H9 (cell line): ENCODE results near the gene ATP5MC3. TPM values are rescaled to one million over a fixed set of nuclear protein-coding genes. Genes with fewer than 3 reads are reported as not detected.

Experiments used
- DNase-seq: peaks from one replicate; pipeline ENCODE4 v3.0.0-alpha.2; 2017
- H2AFZ ChIP-seq: one replicate; pipeline ENCODE4 v1.6.1; 2013; ENCODE audit warnings: mild to moderate bottlenecking, low read length, control low read depth, moderate library complexity
- H2AK5ac ChIP-seq: 2 replicates; pipeline ENCODE4 v1.6.1; 2013; ENCODE audit warnings: low read length, control low read depth, mixed read lengths; ENCODE audit not compliant: insufficient read length
- H2BK120ac ChIP-seq: one replicate; pipeline ENCODE4 v1.6.1; 2013; ENCODE audit warnings: low read depth, mild to moderate bottlenecking, low read length, control low read depth, inconsistent platforms; ENCODE audit not compliant: poor library complexity, severe bottlenecking
- H2BK12ac ChIP-seq: 2 replicates; pipeline ENCODE4 v1.6.1; 2013; ENCODE audit warnings: low read length, control low read depth, mixed read lengths, low read depth; ENCODE audit not compliant: insufficient read length
- H2BK15ac ChIP-seq: 2 replicates; pipeline ENCODE4 v1.6.1; 2013; ENCODE audit warnings: low read depth, low read length, control low read depth
- H2BK20ac ChIP-seq: one replicate; pipeline ENCODE4 v1.6.1; 2013; ENCODE audit warnings: low read depth, mild to moderate bottlenecking, low read length, control low read depth, inconsistent platforms; ENCODE audit not compliant: poor library complexity, severe bottlenecking
- H2BK5ac ChIP-seq: 2 replicates; pipeline ENCODE4 v1.6.1; 2013; ENCODE audit warnings: low read length, control low read depth, mixed read lengths; ENCODE audit not compliant: insufficient read length
- H3K14ac ChIP-seq: 2 replicates; pipeline ENCODE4 v1.6.1; 2013; ENCODE audit warnings: low read length, control low read depth; ENCODE audit not compliant: insufficient read depth
- H3K18ac ChIP-seq: 2 replicates; pipeline ENCODE4 v1.6.1; 2013; ENCODE audit warnings: low read depth, mild to moderate bottlenecking, mixed read lengths, low read length, control low read depth; ENCODE audit not compliant: insufficient read length
- H3K23ac ChIP-seq: 2 replicates; pipeline ENCODE4 v1.6.1; 2013; ENCODE audit warnings: low read length, control low read depth, mixed read lengths, low read depth; ENCODE audit not compliant: insufficient read length
- H3K23me2 ChIP-seq: 2 replicates; pipeline ENCODE4 v1.6.1; 2013; ENCODE audit warnings: low read depth, mild to moderate bottlenecking, mixed read lengths, low read length, control low read depth; ENCODE audit not compliant: insufficient read length, poor library complexity, severe bottlenecking
- H3K27ac ChIP-seq: 2 replicates; pipeline ENCODE4 v1.5.1; 2013; ENCODE audit warnings: low read length, control low read depth, mixed read lengths, low read depth; ENCODE audit not compliant: insufficient read length
- H3K27me3 ChIP-seq: 2 replicates; pipeline ENCODE4 v1.6.1; 2013; ENCODE audit warnings: low read length, control low read depth, inconsistent platforms; ENCODE audit not compliant: insufficient read depth
- H3K4ac ChIP-seq: 2 replicates; pipeline ENCODE4 v1.6.1; 2013; ENCODE audit warnings: low read depth, mild to moderate bottlenecking, control low read depth, inconsistent platforms, low read length, moderate library complexity
- H3K4me1 ChIP-seq: 2 replicates; pipeline ENCODE4 v1.6.1; 2013; ENCODE audit warnings: low read length, control low read depth, inconsistent platforms; ENCODE audit not compliant: insufficient read depth
- H3K4me2 ChIP-seq: 2 replicates; pipeline ENCODE4 v1.6.1; 2013; ENCODE audit warnings: low read length, control low read depth, mixed read lengths; ENCODE audit not compliant: insufficient read length, insufficient read depth
- H3K56ac ChIP-seq: 2 replicates; pipeline ENCODE4 v1.6.1; 2013; ENCODE audit warnings: low read depth, mild to moderate bottlenecking, mixed read lengths, low read length, control low read depth; ENCODE audit not compliant: insufficient read length
- H3K79me1 ChIP-seq: 2 replicates; pipeline ENCODE4 v1.6.1; 2013; ENCODE audit warnings: low read depth, mild to moderate bottlenecking, moderate library complexity, low read length, control low read depth, inconsistent platforms; ENCODE audit not compliant: insufficient read depth, poor library complexity, severe bottlenecking
- H3K79me2 ChIP-seq: 2 replicates; pipeline ENCODE4 v1.6.1; 2013; ENCODE audit warnings: low read length, control low read depth, inconsistent platforms; ENCODE audit not compliant: insufficient read depth
- H3K9ac ChIP-seq: 2 replicates; pipeline ENCODE4 v1.6.1; 2013; ENCODE audit warnings: low read length, control low read depth, mixed read lengths; ENCODE audit not compliant: insufficient read length; ENCODE audit errors: extremely low read depth
- H3K9me3 ChIP-seq: one replicate; pipeline ENCODE4 v1.6.1; 2013; ENCODE audit warnings: low read depth, low read length, inconsistent platforms; ENCODE audit not compliant: control insufficient read depth
- H3T11ph ChIP-seq: one replicate; pipeline ENCODE4 v1.6.1; 2013; ENCODE audit warnings: mild to moderate bottlenecking, low read length, control low read depth, inconsistent platforms
- H4K20me1 ChIP-seq: one replicate; pipeline ENCODE4 v1.6.1; 2013; ENCODE audit not compliant: control insufficient read depth, insufficient read length, insufficient read depth
- H4K5ac ChIP-seq: 2 replicates; pipeline ENCODE4 v1.6.1; 2013; ENCODE audit warnings: low read depth, mild to moderate bottlenecking, mixed read lengths, low read length, control low read depth; ENCODE audit not compliant: insufficient read length
- H4K8ac ChIP-seq: replicated peaks from 2 replicates; pipeline ENCODE4 v1.6.1; 2013; ENCODE audit warnings: low read length, control low read depth, mixed read lengths, low read depth; ENCODE audit not compliant: insufficient read length
- H4K91ac ChIP-seq: 2 replicates; pipeline ENCODE4 v1.6.1; 2013; ENCODE audit warnings: low read depth, mild to moderate bottlenecking, moderate library complexity, mixed read lengths, low read length, control low read depth; ENCODE audit not compliant: insufficient read length
- H3K27ac Mint-ChIP-seq, 3 experiments: 2 replicates in 2 of 3; 3 replicates in 1 of 3; pipeline ENCODE4 v1.8.0; 2020 to 2021; ENCODE audit warnings: mixed read lengths in 3 of 3, mild to moderate bottlenecking in 1 of 3, moderate library complexity in 1 of 3
- H3K27me3 Mint-ChIP-seq: 2 replicates; pipeline ENCODE4 v1.8.0; 2021; ENCODE audit warnings: low read depth, mild to moderate bottlenecking, moderate library complexity, mixed read lengths
- H3K36me3 Mint-ChIP-seq, 3 experiments: 2 replicates in 2 of 3; 3 replicates in 1 of 3; pipeline ENCODE4 v1.8.0; 2020 to 2021; ENCODE audit warnings: low read depth in 3 of 3, mixed read lengths in 3 of 3; ENCODE audit not compliant: insufficient read depth in 1 of 3
- H3K4me1 Mint-ChIP-seq, 2 experiments: 2 replicates each; pipeline ENCODE4 v1.8.0; 2020; ENCODE audit warnings: mixed read lengths in 2 of 2
- H3K4me3 Mint-ChIP-seq, 2 experiments: 2 replicates in 1 of 2; 3 replicates in 1 of 2; pipeline ENCODE4 v1.8.0; 2020 to 2021; ENCODE audit warnings: mild to moderate bottlenecking in 2 of 2, mixed read lengths in 2 of 2, moderate library complexity in 1 of 2
- H3K9me3 Mint-ChIP-seq, 2 experiments: 2 replicates in 1 of 2; 3 replicates in 1 of 2; pipeline ENCODE4 v1.8.0; 2020; ENCODE audit warnings: mild to moderate bottlenecking in 2 of 2, mixed read lengths in 2 of 2, moderate library complexity in 1 of 2
- WGBS: extraction: QIAGEN DNeasy Blood & Tissue Kit; methylation state at CpG from one replicate; pipeline ENCODE4 v1.1.7; 2013; ENCODE audit warnings: missing lambda C conversion rate, low lambda C conversion rate, mixed read lengths; ENCODE audit not compliant: insufficient read length; ENCODE audit errors: extremely low coverage; 5-methylcytosine and 5-hydroxymethylcytosine counted together
- total RNA-seq: library from RNA; stranded (reverse); gene quantifications from 2 replicates; pipeline ENCODE4 v1.2.1, GENCODE V29; 2021
- TF ChIP-seq, protein P1 (sequence below): fragments of 200-600 bp; sonication (generic); conservative IDR thresholded peaks from 3 replicates; pipeline ENCODE4 v1.8.0; 2021; ENCODE audit warnings: antibody characterized with exemption, mild to moderate bottlenecking

ATP5MC3 gene
- total RNA-seq, 1 experiment from 2014 or later: 326 TPM

DNA sequence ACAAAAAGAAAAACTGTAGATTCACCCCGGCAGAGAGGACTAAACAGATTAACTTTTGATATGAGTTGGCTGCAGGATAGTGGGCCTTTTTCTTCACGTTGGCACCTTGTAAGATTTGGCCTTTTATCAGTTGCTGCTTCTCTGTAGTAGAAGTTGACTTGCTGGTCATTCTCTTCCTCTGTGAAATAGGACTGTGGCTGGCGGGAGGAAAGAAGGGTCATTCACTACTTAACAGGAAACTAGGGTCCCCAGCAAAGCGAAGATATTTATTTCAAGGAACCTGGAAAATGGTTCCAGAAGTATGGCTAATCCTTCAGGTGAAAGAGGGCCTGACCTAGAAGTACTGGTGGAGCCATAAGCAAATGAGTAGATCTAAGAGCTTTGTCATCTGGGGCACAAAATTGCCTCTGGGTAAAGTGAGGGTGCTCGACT lies 383 bp upstream of the ATP5MC3 start:
- Histone ChIP-seq H4K5ac (peak overlapping the region; percentile 50), H2BK5ac (no peak overlapping the region), H3K14ac (no peak overlapping the region; the same call in 1 of the 2 replicates), H2AFZ (peak overlapping the region; percentile 97), H3K9ac (peak overlapping the region; percentile 51), H3K79me1 (no peaks in the 10 kb centered on the region), H3K79me2 (peaks cover 7% of the 10 kb centered on the region; the same call in 1 of the 2 replicates), H3K56ac (no peak overlapping the region), H3K9me3 (no peaks in the 10 kb centered on the region), H3K18ac (peak overlapping the region; percentile 85), H2BK15ac (no peak overlapping the region), H2BK12ac (peak overlapping the region; percentile 36), H4K20me1 (no peaks in the 10 kb centered on the region), H3K4me1 (no peaks in the 10 kb centered on the region), H4K91ac (no peak overlapping the region), H3T11ph (peak overlapping the region; percentile 79), H2AK5ac (no peak overlapping the region), H4K8ac (peak overlapping the region; percentile 78), H3K23ac (no peak overlapping the region), H3K4me2 (peak overlapping the region; percentile 88), H3K23me2 (no peaks in the 10 kb centered on the region), H2BK20ac (no peak overlapping the region), H3K4ac (no peak overlapping the region), H2BK120ac (peak overlapping the region; percentile 73), H3K27me3 (no peaks in the 10 kb centered on the region), H3K27ac (no peak overlapping the region)
- Mint-ChIP-seq H3K4me1 (peaks cover 13 to 14% of the 10 kb centered on the region in 2 experiments), H3K27me3 (no peaks in the 10 kb centered on the region), H3K36me3 (peaks cover 22 to 35% (median 32%) of the 10 kb centered on the region in 3 experiments), H3K4me3 (peak overlapping the region; percentile 91 to 96), H3K9me3 (no peaks in the 10 kb centered on the region), H3K27ac (peak overlapping the region; percentile 42 to 91 (median 82); a peak in 6 of 7 replicates)
- TF ChIP-seq, protein P1, sequence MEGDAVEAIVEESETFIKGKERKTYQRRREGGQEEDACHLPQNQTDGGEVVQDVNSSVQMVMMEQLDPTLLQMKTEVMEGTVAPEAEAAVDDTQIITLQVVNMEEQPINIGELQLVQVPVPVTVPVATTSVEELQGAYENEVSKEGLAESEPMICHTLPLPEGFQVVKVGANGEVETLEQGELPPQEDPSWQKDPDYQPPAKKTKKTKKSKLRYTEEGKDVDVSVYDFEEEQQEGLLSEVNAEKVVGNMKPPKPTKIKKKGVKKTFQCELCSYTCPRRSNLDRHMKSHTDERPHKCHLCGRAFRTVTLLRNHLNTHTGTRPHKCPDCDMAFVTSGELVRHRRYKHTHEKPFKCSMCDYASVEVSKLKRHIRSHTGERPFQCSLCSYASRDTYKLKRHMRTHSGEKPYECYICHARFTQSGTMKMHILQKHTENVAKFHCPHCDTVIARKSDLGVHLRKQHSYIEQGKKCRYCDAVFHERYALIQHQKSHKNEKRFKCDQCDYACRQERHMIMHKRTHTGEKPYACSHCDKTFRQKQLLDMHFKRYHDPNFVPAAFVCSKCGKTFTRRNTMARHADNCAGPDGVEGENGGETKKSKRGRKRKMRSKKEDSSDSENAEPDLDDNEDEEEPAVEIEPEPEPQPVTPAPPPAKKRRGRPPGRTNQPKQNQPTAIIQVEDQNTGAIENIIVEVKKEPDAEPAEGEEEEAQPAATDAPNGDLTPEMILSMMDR: no peak
- no CpG with 5 or more reads among the region's 5 CpGs for WGBS
- no peak for DNase-seq
